Liver (tissue), 3 donors: ENCODE data around the gene SCML1.

Experiments
- CTCF ChIP-seq: fragments of 150-350 bp; IDR thresholded peaks from 2 replicates; pipeline ENCODE4 v1.5.1; 2017; ENCODE audit warnings: improper control_type of control experiment, low read depth, low read length; ENCODE audit not compliant: missing input control
- TF ChIP-seq, protein P1 (sequence below): IDR thresholded peaks from 2 replicates; pipeline ENCODE4 v1.6.1; 2016; ENCODE audit warnings: antibody characterized with exemption
- TF ChIP-seq, protein P2 (sequence below): IDR thresholded peaks from 2 replicates; pipeline ENCODE4 v1.6.1; 2016; ENCODE audit warnings: antibody characterized with exemption
- donor health status: healthy.
- donor health status: healthy.

DNA sequence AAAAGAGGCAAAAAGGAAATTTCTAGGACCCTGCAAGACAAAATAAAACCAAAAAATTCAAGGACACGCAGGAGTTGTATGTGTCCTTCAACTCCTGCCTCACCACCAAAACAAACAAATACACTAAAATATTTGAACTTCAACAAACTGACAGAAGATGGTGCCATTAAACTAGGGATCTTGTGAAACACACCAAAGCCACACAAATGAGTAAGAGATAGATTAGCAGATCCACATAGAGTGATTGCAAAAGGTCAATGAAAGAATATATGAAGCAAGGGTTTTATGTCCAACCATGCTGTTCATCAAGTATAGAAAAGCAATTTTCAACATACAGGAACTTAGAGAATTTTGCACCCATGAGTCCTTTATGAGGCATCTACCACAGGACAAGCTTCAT is 40.1 kb upstream of the SCML1 start:
- peak; percentile 26 for TF ChIP-seq CTCF
- TF ChIP-seq, protein P1, sequence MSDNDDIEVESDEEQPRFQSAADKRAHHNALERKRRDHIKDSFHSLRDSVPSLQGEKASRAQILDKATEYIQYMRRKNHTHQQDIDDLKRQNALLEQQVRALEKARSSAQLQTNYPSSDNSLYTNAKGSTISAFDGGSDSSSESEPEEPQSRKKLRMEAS: no peak
- TF ChIP-seq, protein P2, sequence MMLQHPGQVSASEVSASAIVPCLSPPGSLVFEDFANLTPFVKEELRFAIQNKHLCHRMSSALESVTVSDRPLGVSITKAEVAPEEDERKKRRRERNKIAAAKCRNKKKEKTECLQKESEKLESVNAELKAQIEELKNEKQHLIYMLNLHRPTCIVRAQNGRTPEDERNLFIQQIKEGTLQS: no peak
